Chondrocyte (in vitro differentiated cells): ENCODE data around the gene UPK1B. TPM values are rescaled to one million over a fixed set of nuclear protein-coding genes. Genes with fewer than 3 reads are reported as not detected.
"Not testable (repeated sequence)": the region's sequence is repeated elsewhere in the genome, so short reads cannot be mapped to it uniquely, and the experiment has no call there.

Source experiments
- DNase-seq: peaks from one replicate; pipeline ENCODE4 v3.0.0; 2021; ENCODE audit warnings: mixed read lengths, low spot score
- H3K27ac Mint-ChIP-seq: one replicate; pipeline ENCODE4 v1.8.0; 2021; ENCODE audit warnings: mild to moderate bottlenecking, moderate library complexity, mixed read lengths; ENCODE audit not compliant: unreplicated experiment
- H3K27me3 Mint-ChIP-seq: 2 replicates; pipeline ENCODE4 v1.8.0; 2021; ENCODE audit warnings: low read depth, mixed read lengths
- H3K36me3 Mint-ChIP-seq: 2 replicates; pipeline ENCODE4 v1.8.0; 2021; ENCODE audit warnings: low read depth, mixed read lengths
- H3K4me1 Mint-ChIP-seq: 2 replicates; pipeline ENCODE4 v1.8.0; 2021; ENCODE audit warnings: low read depth, mild to moderate bottlenecking, mixed read lengths
- H3K4me3 Mint-ChIP-seq: one replicate; pipeline ENCODE4 v1.8.0; 2021; ENCODE audit warnings: mild to moderate bottlenecking, moderate library complexity, mixed read lengths; ENCODE audit not compliant: unreplicated experiment
- H3K9me3 Mint-ChIP-seq: 2 replicates; pipeline ENCODE4 v1.8.0; 2021; ENCODE audit warnings: low read depth, mixed read lengths
- CTCF ChIP-seq: fragments of 200-600 bp; sonication (generic); IDR thresholded peaks from 2 replicates; pipeline ENCODE4 v1.5.0; 2021; ENCODE audit warnings: antibody characterized with exemption, mild to moderate bottlenecking, moderate library complexity
- long read RNA-seq: library from polyadenylated mRNA; stranded (forward); transcript quantifications from one replicate; pipeline ENCODE4 v2.0.0, GENCODE V29; 2021
- total RNA-seq: library from RNA; stranded (reverse); gene quantifications from 3 replicates; pipeline ENCODE4 v1.2.1, GENCODE V29; 2021

UPK1B gene
- total RNA-seq, result not detected in 3 replicates
- long read RNA-seq, result 0 reads

GRCh38 chr3:119173325-119173724 is at the start of gene UPK1B:
Gene UPK1B (plus strand): TSS chr3:119173598. CDS start chr3:119186742, 13,144 bp downstream.
- TF ChIP-seq CTCF, result no peak
- H3K4me1 Mint-ChIP-seq, result peaks cover 13% of the 10 kb centered on the region
- H3K27ac Mint-ChIP-seq, result no peak within 1 kb of the TSS
- H3K36me3 Mint-ChIP-seq, result no peaks in the 10 kb centered on the region
- H3K27me3 Mint-ChIP-seq, result peaks cover 2% of the 10 kb centered on the region
- H3K9me3 Mint-ChIP-seq, result no peaks in the 10 kb centered on the region
- no peak for DNase-seq
- H3K4me3 Mint-ChIP-seq, result no peak within 1 kb of the TSS

DNA sequence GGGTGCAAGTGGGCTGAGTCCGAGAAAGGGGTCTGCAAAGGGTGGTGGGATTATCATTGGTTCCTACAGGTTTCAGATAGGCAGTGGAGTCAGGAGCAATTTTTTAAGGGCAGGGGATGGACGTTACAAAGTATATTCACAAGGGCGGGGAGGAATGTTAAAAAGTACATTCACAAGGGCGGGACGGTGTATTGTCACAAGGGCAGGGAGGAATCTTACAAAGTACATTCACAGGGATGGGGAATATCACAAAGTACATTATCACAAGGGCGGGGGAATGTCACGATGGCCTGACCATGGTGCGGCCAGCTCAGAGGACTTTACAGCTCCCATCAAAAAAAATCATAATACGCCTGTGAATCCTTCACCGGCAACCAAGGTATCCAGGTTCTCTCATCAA is 48.1 kb upstream of the UPK1B start:
- no peak for TF ChIP-seq CTCF
- no peak overlapping the region for H3K27ac Mint-ChIP-seq
- no peak for DNase-seq
- H3K9me3 Mint-ChIP-seq, result no peaks in the 10 kb centered on the region
- no peak overlapping the region for H3K4me3 Mint-ChIP-seq
- H3K4me1 Mint-ChIP-seq, result no peaks in the 10 kb centered on the region
- H3K27me3 Mint-ChIP-seq, result peaks cover 18% of the 10 kb centered on the region
- peaks cover 2% of the 10 kb centered on the region for H3K36me3 Mint-ChIP-seq

GRCh38 chr3:119125742-119126504 is 47.5 kb upstream of the UPK1B start:
- no peak overlapping the region for H3K27ac Mint-ChIP-seq
- peaks cover 18% of the 10 kb centered on the region for H3K27me3 Mint-ChIP-seq
- H3K4me1 Mint-ChIP-seq, result no peaks in the 10 kb centered on the region
- no peak overlapping the region for H3K4me3 Mint-ChIP-seq
- DNase-seq, result peak; percentile 77
- H3K36me3 Mint-ChIP-seq, result peaks cover 2% of the 10 kb centered on the region
- no peaks in the 10 kb centered on the region for H3K9me3 Mint-ChIP-seq
- TF ChIP-seq CTCF, result no peak

DNA sequence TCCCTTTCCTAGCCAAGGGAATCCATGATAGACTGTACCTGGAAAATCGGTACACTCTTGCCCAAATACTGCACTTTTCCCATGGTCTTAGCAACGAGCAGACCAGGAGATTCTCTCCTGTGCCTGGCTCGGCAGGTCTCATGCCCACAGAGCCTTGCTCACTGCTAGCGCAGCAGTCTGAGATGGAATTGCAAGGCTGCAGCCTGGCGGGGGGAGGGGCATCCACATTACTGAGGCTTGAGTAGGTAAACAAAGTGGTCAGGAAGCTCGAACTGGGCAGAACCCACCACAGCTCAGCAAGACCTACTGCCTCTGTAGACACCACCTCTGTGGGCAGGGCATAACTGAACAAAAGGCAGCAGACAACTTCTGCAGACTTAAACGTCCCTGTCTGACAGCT is 43.1 kb upstream of the UPK1B start:
- H3K4me1 Mint-ChIP-seq, H3K9me3 Mint-ChIP-seq, H3K4me3 Mint-ChIP-seq, DNase-seq, H3K27ac Mint-ChIP-seq, H3K36me3 Mint-ChIP-seq: not testable (repeated sequence)
- H3K27me3 Mint-ChIP-seq, result peaks cover 32% of the 10 kb centered on the region

DNA sequence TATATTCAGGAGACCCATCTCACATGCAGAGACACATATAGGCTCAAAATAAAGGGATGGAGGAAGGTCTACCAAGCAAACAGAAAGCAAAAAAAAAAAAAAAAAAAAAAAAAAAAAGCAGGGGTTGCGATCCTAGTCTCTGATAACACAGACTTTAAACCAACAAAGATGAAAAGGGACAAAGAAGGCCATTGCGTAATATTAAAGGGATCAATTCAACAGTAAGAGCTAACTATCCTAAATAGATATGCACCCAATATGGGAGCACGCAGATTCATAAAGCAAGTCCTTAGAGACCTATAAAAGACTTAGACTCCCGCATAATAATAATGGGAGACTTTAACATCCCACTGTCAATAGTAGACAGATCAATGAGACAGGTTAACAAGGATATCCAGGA is 41.1 kb upstream of the UPK1B start:
- not testable (repeated sequence) for H3K36me3 Mint-ChIP-seq, DNase-seq, H3K27ac Mint-ChIP-seq, H3K9me3 Mint-ChIP-seq, H3K4me1 Mint-ChIP-seq, H3K4me3 Mint-ChIP-seq
- peaks cover 40% of the 10 kb centered on the region for H3K27me3 Mint-ChIP-seq

GRCh38 chr3:119139360-119139759 is 34.0 kb upstream of the UPK1B start:
- DNase-seq, H3K27ac Mint-ChIP-seq, H3K9me3 Mint-ChIP-seq, H3K4me3 Mint-ChIP-seq, H3K36me3 Mint-ChIP-seq, H3K4me1 Mint-ChIP-seq: not testable (repeated sequence)
- H3K27me3 Mint-ChIP-seq, result peaks cover 18% of the 10 kb centered on the region

GRCh38 chr3:119140466-119140865 is 32.9 kb upstream of the UPK1B start:
- Mint-ChIP-seq H3K36me3 (peaks cover 3% of the 10 kb centered on the region), H3K9me3 (peaks cover 7% of the 10 kb centered on the region), H3K27me3 (peaks cover 10% of the 10 kb centered on the region), H3K4me3 (no peak overlapping the region), H3K4me1 (peaks cover under 1% of the 10 kb centered on the region), H3K27ac (no peak overlapping the region)
- no peak for DNase-seq
- no peak for TF ChIP-seq CTCF
